ENCODE results near the gene PRELID3B. TPM values are rescaled to one million over a fixed set of nuclear protein-coding genes. Genes with fewer than 3 reads are reported as not detected.
A peak's percentile ranks its signal among the peaks of the same experiment; 100 is the strongest.

Gene PRELID3B
- total RNA-seq, 1 experiment from 2014 or later, result 181 TPM

DNA sequence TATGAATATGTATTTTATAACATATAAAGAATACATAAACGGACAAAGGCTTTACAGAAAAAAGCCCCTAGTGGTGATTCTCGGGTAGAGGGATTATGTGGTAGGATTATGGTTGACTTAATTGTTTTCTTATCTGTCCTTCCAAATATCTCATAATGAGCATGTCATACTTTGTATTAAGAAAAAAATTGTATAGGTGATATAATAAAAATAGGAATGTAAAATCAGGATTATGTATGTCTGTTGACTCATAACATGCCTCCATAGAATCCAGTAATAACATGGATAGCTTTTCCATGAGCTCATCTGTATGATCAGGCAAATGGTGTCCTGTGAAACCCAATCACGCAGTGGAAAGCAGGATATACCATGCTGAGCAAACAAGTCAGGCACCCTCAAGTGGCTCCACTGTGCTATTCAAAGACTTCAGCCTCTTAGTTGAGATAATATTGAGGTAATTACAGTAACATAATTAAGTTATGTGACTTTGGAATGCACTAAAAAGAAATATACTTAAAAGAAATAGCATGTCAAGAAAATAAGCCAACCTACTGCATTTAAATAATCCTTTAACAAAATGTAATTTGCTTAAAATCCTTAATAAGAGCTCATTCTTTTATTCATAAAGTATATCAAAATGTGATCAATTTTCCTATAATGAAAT, 39.6 kb upstream of the PRELID3B start:
- POLR2A ChIA-PET (ENCODE audit: unreplicated experiment), result no interaction called here
- Histone ChIP-seq H4K20me1 (ENCODE audit: low read length) (no peaks in the 10 kb centered on the region), H3K27me3 (ENCODE audit: low read length) (peaks cover 34% of the 10 kb centered on the region), H2AFZ (ENCODE audit: low read length) (no peak overlapping the region; the same call in 1 of the 2 replicates), H3K27ac (ENCODE audit: low read length) (no peak overlapping the region), H3K4me3 (ENCODE audit: low read length) (no peak overlapping the region), H3F3A (ENCODE audit: low read length, unreplicated experiment) (no peaks in the 10 kb centered on the region), H3K4me1 (ENCODE audit: insufficient read depth, low read length) (peaks cover 11% of the 10 kb centered on the region), H3K36me3 (ENCODE audit: low read depth, low read length) (no peaks in the 10 kb centered on the region), H3K4me2 (ENCODE audit: low read length) (peak overlapping the region; percentile 0; the same call in 1 of the 2 replicates), H3K79me2 (ENCODE audit: low read length) (no peaks in the 10 kb centered on the region), H3K9me2 (replicated peaks; ENCODE audit: low read length) (no peaks in the 10 kb centered on the region), H3K9ac (ENCODE audit: low read length) (no peak overlapping the region), H3K9me3 (ENCODE audit: low read length) (no peaks in the 10 kb centered on the region)
- CTCF ChIA-PET, result interaction anchor here (0.6 to 0.7 kb wide), 2 partner anchors 41 to 223 kb away, joined by 3 to 4 read pairs; no protein-coding TSS in a partner anchor
- peak; percentile 71 for DNase-seq
- BruUV-seq (replicated peaks), result no TSS peak
- TF ChIP-seq, protein P1, sequence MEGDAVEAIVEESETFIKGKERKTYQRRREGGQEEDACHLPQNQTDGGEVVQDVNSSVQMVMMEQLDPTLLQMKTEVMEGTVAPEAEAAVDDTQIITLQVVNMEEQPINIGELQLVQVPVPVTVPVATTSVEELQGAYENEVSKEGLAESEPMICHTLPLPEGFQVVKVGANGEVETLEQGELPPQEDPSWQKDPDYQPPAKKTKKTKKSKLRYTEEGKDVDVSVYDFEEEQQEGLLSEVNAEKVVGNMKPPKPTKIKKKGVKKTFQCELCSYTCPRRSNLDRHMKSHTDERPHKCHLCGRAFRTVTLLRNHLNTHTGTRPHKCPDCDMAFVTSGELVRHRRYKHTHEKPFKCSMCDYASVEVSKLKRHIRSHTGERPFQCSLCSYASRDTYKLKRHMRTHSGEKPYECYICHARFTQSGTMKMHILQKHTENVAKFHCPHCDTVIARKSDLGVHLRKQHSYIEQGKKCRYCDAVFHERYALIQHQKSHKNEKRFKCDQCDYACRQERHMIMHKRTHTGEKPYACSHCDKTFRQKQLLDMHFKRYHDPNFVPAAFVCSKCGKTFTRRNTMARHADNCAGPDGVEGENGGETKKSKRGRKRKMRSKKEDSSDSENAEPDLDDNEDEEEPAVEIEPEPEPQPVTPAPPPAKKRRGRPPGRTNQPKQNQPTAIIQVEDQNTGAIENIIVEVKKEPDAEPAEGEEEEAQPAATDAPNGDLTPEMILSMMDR (conservative IDR thresholded peaks at IDR 0.05; ENCODE audit: low read depth, low read length), result peak; percentile 52
- no peak for TF ChIP-seq EZH2 (IDR thresholded peaks at IDR 0.05; ENCODE audit: low read length, unreplicated experiment)
- peak; percentile 59; the same call in 1 of the 2 replicates for ATAC-seq
- intact Hi-C loops (cut with micrococcal nuclease), result loop anchor here (1.0 kb wide), 1 partner anchor 27 kb away; no protein-coding TSS in a partner anchor

DNA sequence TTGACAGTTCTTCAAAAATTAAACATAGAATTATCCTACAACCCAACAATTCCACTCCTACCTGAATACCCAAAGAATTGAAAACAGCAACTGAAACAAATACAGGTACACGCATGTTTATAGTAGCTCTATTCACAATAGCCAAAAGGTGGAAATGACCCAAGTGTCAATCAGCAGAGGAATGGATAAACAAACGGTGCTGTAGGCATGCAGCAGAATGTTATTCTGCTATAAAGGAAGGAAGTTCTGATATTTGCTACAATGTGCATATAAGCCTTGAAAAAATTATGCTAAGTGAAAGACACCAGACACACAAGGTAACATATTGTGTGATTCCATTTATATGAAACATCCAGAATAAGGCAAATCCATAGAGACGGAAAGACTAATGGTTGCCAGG, 38.5 kb upstream of the PRELID3B start:
- H3K4me2 ChIP-seq (ENCODE audit: low read length), result no peak overlapping the region
- intact Hi-C loops (cut with micrococcal nuclease), result no loop called here
- no peak overlapping the region for H3K9ac ChIP-seq (ENCODE audit: low read length)
- ATAC-seq (no peak), DNase-seq (no peak)
- ChIA-PET CTCF (no interaction called here), POLR2A (ENCODE audit: unreplicated experiment) (no interaction called here)
- H3K79me2 ChIP-seq (ENCODE audit: low read length), result no peaks in the 10 kb centered on the region
- peaks cover 28% of the 10 kb centered on the region for H3K27me3 ChIP-seq (ENCODE audit: low read length)
- H3K36me3 ChIP-seq (ENCODE audit: low read depth, low read length), result no peaks in the 10 kb centered on the region
- H3K27ac ChIP-seq (ENCODE audit: low read length), result no peak overlapping the region
- no peaks in the 10 kb centered on the region for H3K9me3 ChIP-seq (ENCODE audit: low read length)
- H3K4me1 ChIP-seq (ENCODE audit: insufficient read depth, low read length), result peaks cover 11% of the 10 kb centered on the region
- no peak overlapping the region for H3K4me3 ChIP-seq (ENCODE audit: low read length)
- no peaks in the 10 kb centered on the region for H4K20me1 ChIP-seq (ENCODE audit: low read length)
- H3K9me2 ChIP-seq (replicated peaks; ENCODE audit: low read length), result no peaks in the 10 kb centered on the region
- no peak overlapping the region for H2AFZ ChIP-seq (ENCODE audit: low read length)
- TF ChIP-seq EZH2 (IDR thresholded peaks at IDR 0.05; ENCODE audit: low read length, unreplicated experiment) (no peak), EZH2phosphoT487 (IDR thresholded peaks at IDR 0.05; ENCODE audit: borderline replicate concordance, low read length) (no peak)
- TF ChIP-seq, protein P1 (conservative IDR thresholded peaks at IDR 0.05; ENCODE audit: low read depth, low read length), result no peak
- H3F3A ChIP-seq (ENCODE audit: low read length, unreplicated experiment), result no peaks in the 10 kb centered on the region
- BruUV-seq (replicated peaks), result no TSS peak

DNA sequence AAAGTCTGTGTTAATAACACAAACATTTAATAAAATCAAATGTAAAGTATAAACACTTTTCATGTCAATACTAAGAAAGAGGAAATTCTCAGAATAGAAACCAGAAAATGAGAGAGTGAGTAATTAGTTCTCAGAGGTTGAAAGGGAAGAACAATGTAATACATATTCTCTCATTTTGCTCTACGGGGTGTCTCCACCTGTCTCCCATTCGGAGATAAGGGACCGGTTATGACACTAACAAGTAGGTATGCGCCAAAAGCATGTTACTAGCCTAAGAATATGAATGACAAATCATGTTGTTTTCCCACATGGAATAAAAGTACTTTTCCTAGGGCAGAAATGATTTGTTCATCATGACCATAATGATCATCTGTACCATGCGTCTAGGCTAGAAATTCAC, 35.6 kb upstream of the PRELID3B start:
- no peak for TF ChIP-seq EZH2 (IDR thresholded peaks at IDR 0.05; ENCODE audit: low read length, unreplicated experiment)
- intact Hi-C loops (cut with micrococcal nuclease), result no loop called here
- Histone ChIP-seq H3K27me3 (ENCODE audit: low read length) (peaks cover 24% of the 10 kb centered on the region; the same call in 1 of the 2 replicates), H3K79me2 (ENCODE audit: low read length) (no peaks in the 10 kb centered on the region), H3K9ac (ENCODE audit: low read length) (no peak overlapping the region), H3K9me2 (replicated peaks; ENCODE audit: low read length) (no peaks in the 10 kb centered on the region), H2AFZ (ENCODE audit: low read length) (no peak overlapping the region), H3K36me3 (ENCODE audit: low read depth, low read length) (no peaks in the 10 kb centered on the region), H3F3A (ENCODE audit: low read length, unreplicated experiment) (no peaks in the 10 kb centered on the region), H4K20me1 (ENCODE audit: low read length) (no peaks in the 10 kb centered on the region), H3K4me3 (ENCODE audit: low read length) (no peak overlapping the region), H3K4me1 (ENCODE audit: insufficient read depth, low read length) (peaks cover 27% of the 10 kb centered on the region), H3K27ac (ENCODE audit: low read length) (no peak overlapping the region), H3K4me2 (ENCODE audit: low read length) (no peak overlapping the region), H3K9me3 (ENCODE audit: low read length) (no peaks in the 10 kb centered on the region)
- no peak for ATAC-seq
- ChIA-PET CTCF (no interaction called here), POLR2A (ENCODE audit: unreplicated experiment) (no interaction called here)
- DNase-seq, result peak; percentile 51
- no TSS peak for BruUV-seq (replicated peaks)
